CD4-positive, alpha-beta T cell treated with Interleukin-6 for 4 hours (primary cell): Measurements from ENCODE around the gene C20orf141.
"Not testable (repeated sequence)": the region's sequence is repeated elsewhere in the genome, so short reads cannot be mapped to it uniquely, and the experiment has no call there.

ENCODE experiments used
- DNase-seq: peaks from one replicate; pipeline ENCODE4 v3.0.0-alpha.2; 2020; ENCODE audit warnings: mixed read lengths

Gene C20orf141, protein sequence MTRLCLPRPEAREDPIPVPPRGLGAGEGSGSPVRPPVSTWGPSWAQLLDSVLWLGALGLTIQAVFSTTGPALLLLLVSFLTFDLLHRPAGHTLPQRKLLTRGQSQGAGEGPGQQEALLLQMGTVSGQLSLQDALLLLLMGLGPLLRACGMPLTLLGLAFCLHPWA

DNA sequence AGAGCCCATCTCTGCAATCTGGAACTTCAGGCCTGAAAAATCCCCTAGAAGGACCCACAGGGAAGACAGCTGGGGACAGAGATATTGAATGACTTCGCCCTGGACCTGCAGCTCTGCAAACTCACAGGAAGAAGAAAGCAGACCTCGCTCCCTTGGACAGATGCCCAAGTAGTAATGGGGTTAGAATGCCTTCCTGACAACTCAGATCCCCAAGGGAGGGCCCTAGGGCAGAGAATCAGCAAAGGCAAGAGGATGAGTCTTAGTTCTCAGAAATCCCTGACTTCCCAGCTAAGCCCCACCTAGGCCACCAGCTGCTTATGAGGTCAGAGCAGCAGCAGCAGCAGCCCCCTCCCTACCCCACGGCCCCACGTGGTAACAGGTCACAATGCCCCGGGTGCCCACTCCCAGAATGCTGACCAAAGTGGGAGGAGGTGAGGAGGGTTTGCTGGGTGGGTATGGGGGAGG lies at the start of gene C20orf141:
TSS of gene C20orf141 (plus strand) at position 401 of the 465 bp plus-strand sequence. CDS start 198 bp downstream, outside the sequence.
- no peak for DNase-seq

DNA sequence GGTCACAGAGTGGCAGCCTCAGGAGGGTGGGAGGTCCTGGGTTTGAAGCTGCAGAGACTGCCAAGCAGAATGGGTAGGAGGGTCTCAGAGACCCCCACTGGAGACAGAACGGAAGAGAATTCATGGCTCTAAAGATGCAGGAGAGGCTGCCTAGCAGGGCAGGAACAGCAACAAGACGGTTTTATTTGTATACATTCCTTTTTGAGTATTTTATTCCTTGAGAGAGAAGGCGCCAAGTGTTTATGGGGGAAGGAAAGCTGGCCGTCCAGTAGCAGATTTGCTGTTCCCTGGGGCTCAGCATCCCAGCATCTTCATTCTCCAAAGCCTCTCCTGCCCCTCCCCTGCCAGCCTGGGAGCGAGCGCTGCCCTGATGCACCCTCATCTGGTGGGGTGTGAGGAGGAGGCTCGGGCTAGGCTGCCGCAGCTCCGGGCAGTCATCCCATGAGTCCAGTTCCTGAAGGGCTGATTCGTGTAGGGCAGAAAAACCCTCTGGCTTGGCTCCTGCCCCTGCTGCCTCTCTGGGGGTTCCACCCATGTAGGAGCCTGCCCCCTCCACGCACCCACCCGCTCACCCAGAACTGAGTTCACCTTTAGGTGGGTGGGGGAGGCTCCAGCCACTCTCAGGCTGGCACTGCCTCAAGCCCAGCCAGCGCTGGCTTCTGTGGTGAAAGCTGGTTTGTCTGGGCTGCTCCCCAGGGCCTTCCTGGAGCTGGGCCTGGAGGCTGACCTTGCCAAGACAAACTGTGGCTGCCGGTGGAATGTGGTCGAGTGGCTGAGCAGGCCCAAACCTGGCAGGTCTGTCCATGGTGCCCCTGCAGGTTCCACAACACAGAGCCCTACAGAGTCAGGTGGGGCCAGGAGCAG lies 46.8 kb upstream of the C20orf141 start:
- DNase-seq, result no peak

GRCh38 chr20:2768632-2769015 lies 46.2 kb upstream of the C20orf141 start:
- no peak for DNase-seq

DNA sequence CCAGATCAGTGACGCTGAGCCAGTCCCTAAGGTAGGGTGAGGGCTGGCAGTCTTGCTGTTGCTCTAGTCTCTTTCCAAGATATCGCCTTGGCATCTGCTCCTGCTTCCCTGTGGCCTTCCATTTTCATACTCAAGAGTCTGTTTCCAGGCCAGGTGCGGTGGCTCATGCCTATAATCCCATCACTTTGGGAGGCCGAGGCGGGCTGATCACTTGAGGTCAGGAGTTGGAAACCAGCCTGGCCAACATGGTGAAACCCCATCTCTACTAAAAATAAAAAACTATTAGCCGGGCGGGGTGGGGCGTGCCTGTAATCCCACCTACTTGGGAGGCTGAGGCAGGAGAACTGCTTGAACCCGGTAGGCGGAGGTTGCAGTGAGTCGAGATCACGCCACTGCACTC lies 44.7 kb upstream of the C20orf141 start:
- not testable (repeated sequence) for DNase-seq

- DNase-seq, result no peak
Observed at GRCh38 chr20:2771631-2772080, 43.1 kb upstream of the C20orf141 start.

- DNase-seq, result no peak
Observed at GRCh38 chr20:2773812-2774211, 41.0 kb upstream of the C20orf141 start.

DNA sequence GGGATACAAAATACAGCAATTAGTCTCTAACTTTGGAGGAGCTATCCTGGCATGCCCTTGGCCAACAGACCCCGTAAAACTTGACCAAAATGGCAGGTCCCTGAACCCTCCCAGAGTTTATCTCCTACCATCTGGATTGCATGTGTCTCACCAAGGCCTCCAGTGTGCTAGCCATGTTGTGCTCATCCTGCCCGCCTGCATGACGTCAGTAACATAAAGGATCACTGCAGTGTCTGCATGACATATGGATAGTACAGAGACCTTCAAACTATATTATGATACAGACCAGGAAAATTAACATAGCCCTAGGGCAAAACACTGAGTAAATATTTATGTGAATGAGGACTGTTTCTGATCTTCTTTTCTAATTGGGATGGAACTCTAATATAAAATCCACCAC lies 39.6 kb upstream of the C20orf141 start:
- DNase-seq, result no peak

- DNase-seq, result no peak
Observed at GRCh38 chr20:2778602-2779321, 36.0 kb upstream of the C20orf141 start.

DNA sequence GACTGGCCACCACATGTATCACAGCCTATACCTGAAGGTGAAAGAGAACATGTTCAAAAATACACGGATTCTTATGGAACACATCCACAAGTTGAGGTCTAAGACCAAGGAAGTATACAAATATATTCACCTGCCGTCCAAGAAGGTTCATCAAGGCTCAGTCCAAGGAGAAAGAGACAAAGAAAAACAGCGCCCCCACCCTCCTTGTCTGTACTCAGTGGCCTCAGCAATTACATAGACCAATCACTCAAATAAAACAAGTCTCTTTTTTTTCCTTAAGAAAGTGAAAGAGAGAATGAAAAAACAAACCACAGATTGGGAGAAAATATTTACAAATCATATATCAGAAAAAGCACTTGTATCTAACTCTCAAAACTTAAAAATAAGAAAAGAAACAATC lies 33.8 kb upstream of the C20orf141 start:
- no peak for DNase-seq

DNA sequence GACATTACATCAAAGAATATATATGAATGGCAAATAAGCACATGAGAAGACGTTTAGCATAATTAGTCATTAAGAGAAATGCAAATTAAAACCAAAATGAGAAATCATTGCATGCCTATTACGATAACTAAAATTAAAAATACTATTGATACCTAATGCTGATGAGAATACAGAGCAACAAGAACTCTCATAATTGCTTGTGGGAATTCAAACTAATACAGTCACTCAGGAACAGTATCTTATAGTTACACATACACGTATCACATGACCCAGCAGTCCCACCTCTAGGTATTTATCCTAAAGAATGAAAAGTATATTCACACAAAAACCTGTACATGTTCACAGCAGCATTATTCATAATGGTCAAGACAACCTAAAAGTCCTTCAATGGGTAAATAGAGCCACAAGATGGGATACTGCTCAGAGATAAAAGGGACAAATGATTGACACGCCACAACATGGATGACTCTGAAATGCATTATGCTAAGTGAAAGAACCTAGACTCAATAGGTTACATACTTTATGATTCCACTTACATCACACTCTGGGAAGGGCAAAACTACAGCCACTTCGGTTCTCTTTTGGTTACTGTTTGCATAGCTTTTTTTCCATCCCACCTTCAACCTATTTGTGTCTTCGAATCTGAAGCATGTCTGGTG lies 30.8 kb upstream of the C20orf141 start:
- DNase-seq, result no peak

GRCh38 chr20:2793471-2793870 lies 21.3 kb upstream of the C20orf141 start:
- DNase-seq, result no peak

GRCh38 chr20:2794202-2794748 lies 20.5 kb upstream of the C20orf141 start:
- DNase-seq, result no peak

GRCh38 chr20:2794866-2795447 lies 19.8 kb upstream of the C20orf141 start:
- no peak for DNase-seq

DNA sequence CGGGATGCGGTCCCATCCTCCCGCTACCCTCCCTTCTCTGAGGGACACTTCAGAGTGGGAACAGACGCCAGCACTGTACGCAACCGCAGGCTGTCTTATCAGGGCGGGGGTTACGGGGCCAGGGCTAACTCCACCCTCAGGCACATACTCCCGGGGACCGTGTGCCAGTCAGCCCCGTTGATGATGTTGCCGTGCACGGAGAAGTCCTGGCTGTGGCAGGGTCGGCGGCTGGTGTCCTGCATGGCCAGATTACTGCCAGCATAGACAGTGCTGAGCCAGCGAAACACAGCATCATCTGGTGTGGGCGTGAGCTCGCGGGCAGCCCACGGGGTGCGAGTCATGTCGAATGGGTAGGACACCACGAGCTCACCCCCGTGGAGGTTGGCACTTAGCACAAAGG lies 19.3 kb upstream of the C20orf141 start:
- no peak for DNase-seq

- no peak for DNase-seq
Observed at GRCh38 chr20:2796011-2796660, 18.7 kb upstream of the C20orf141 start.

DNA sequence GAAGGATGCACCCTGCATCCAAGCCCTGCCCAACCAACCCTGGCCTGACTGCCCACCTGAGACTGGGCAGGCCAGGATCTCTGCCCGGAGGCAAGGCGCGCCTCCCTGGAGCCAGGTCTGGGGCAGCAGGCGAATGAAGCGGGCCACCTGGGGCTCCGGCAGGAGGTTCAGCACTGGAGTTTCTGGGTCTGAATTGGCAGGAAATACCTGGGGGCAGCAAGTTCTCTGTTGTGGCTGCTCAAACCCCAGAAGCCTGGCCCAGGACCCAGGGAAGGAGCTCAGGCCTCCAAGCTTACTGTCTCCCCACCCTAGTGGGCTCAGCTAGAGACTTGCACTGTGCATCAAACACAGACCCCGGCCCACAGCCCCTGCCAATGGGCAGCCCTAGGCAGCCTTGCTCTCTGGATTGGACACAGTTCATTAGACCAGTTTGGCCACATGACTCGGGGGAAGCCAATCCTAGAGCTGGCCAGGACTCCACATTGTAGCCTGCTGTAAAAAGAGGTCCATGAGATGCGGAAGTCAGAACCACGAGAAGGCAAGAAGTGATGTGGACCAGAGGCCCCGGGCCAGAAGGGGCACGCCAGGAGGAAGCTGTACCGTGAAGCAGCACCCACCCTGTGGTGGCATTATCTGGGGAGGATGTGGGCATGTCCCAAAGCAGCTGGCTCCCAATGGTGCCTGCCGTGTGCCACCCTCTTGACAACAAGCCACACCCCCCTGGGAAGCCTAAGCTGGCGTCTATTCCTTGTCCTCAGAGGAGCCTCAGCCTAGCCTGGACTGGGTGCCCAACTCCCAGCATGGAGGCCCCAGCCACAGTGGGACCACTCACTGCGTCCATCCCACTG lies 17.4 kb upstream of the C20orf141 start:
- DNase-seq, result no peak

DNA sequence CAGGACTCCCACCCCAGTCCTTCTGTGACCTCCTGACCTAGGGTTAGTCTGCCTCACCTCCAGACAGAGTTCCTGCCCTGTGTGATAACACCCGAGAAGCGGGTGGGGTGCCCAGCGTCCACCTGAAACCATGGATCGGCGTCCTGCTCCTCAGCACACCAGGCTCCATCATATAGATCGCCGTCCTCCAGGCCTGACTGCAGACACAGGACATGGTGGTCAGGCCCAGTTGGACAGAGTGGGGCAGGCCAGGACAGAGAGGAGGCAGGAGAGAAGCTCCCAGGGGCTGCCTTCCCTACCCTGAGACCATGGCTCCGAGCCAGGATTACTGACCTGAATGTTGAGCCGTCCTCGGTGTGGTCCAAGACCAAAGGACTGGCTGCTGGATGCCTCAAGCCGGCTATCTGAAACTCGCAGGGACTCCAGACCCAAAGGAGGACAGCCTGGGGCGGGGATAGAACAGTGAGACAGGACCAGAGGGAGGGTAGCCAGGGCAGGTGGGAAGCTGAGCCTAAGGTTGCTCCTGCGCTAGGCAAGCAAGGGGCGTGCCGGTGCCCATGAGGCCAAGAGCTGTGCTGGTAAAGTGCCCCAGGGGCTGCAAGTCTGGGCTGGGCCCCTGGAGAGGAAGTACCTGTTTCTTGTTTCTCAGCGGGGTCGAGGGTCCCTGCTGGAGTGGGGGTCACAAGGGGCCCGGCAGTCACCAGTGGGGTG lies 16.5 kb upstream of the C20orf141 start:
- DNase-seq, result no peak

DNA sequence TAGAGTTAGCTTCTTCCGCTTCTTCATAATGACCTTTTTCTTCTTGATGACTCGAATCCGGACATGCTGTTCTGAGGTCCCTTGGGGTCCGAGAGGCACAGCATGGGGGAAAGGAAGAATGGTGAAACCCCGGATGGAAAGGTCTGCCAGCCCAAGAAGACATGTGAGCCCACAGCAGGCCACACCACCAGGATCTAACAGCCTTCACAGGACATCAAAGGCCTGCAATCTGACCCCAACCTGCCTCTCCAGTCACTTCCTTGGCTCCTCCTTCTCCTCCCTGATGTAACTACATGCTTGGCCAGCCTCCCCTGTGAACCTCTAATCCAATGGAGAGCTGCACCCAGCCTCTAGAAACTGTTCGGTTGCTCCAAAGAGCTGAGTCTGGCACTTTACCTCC lies 16.0 kb upstream of the C20orf141 start:
- no peak for DNase-seq

GRCh38 chr20:2799271-2799670 lies 15.5 kb upstream of the C20orf141 start:
- DNase-seq, result no peak
